ENCODE measurements around the gene SNX24.
"Not testable (repeated sequence)": the region's sequence is repeated elsewhere in the genome, so short reads cannot be mapped to it uniquely, and the experiment has no call there.

The SNX24 gene

DNA sequence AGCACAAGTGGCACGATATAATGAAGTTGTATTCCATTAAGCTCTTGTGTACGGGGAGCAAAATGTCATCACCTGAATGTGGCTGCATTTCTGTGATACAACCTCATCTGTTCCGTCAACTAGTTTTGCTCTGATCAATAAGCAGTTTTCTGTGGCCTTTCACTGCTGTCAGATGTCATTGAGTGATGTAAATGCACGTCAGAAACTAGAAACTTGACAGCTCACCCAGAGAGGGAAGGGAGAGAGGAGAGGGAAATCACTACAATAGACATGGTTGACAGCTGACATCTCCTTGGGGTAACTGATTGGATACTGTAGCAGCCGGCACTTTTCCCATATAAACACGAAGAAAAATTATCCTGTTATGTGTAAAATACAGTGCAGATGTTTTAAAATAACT, 62.7 kb downstream of the SNX24 start:
- no peak overlapping the region for H3K4me3 ChIP-seq (replicated peaks; ENCODE audit: insufficient read depth, low read length)

DNA sequence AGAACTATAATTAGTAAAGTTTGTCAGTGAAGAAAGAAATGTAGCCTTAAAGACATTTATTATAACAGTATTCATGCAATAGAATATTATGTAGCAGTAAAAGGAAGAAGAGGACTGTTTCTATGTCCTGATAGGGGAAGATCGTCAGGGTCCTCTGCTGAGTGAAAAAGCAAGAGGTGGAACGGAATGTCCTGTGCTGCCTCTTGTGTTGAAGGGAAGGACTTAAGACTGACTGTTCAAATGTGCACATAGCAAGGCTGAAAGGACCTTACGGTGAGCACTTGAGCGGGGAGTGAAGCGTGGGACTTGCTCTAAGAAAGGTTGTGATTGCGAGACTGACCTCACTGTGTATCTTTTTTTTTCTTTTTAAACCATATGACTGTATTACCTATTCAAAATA, 63.2 kb downstream of the SNX24 start:
- no peak overlapping the region for H3K4me3 ChIP-seq (replicated peaks; ENCODE audit: insufficient read depth, low read length)
- no peak for DNase-seq (ENCODE audit: low read depth in 1 of 2, low spot score in 1 of 2)
- H3K27ac ChIP-seq (replicated peaks): no peak overlapping the region
- TF ChIP-seq POLR2AphosphoS5 (IDR thresholded peaks at IDR 0.05; ENCODE audit: low read depth): no peak
- TF ChIP-seq, protein P1, sequence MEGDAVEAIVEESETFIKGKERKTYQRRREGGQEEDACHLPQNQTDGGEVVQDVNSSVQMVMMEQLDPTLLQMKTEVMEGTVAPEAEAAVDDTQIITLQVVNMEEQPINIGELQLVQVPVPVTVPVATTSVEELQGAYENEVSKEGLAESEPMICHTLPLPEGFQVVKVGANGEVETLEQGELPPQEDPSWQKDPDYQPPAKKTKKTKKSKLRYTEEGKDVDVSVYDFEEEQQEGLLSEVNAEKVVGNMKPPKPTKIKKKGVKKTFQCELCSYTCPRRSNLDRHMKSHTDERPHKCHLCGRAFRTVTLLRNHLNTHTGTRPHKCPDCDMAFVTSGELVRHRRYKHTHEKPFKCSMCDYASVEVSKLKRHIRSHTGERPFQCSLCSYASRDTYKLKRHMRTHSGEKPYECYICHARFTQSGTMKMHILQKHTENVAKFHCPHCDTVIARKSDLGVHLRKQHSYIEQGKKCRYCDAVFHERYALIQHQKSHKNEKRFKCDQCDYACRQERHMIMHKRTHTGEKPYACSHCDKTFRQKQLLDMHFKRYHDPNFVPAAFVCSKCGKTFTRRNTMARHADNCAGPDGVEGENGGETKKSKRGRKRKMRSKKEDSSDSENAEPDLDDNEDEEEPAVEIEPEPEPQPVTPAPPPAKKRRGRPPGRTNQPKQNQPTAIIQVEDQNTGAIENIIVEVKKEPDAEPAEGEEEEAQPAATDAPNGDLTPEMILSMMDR (IDR thresholded peaks at IDR 0.05; ENCODE audit: insufficient read depth, low read length): no peak
- no peak for TF ChIP-seq GABPA (IDR thresholded peaks at IDR 0.05; ENCODE audit: low read depth)
- TF ChIP-seq, protein P2, sequence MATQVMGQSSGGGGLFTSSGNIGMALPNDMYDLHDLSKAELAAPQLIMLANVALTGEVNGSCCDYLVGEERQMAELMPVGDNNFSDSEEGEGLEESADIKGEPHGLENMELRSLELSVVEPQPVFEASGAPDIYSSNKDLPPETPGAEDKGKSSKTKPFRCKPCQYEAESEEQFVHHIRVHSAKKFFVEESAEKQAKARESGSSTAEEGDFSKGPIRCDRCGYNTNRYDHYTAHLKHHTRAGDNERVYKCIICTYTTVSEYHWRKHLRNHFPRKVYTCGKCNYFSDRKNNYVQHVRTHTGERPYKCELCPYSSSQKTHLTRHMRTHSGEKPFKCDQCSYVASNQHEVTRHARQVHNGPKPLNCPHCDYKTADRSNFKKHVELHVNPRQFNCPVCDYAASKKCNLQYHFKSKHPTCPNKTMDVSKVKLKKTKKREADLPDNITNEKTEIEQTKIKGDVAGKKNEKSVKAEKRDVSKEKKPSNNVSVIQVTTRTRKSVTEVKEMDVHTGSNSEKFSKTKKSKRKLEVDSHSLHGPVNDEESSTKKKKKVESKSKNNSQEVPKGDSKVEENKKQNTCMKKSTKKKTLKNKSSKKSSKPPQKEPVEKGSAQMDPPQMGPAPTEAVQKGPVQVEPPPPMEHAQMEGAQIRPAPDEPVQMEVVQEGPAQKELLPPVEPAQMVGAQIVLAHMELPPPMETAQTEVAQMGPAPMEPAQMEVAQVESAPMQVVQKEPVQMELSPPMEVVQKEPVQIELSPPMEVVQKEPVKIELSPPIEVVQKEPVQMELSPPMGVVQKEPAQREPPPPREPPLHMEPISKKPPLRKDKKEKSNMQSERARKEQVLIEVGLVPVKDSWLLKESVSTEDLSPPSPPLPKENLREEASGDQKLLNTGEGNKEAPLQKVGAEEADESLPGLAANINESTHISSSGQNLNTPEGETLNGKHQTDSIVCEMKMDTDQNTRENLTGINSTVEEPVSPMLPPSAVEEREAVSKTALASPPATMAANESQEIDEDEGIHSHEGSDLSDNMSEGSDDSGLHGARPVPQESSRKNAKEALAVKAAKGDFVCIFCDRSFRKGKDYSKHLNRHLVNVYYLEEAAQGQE (IDR thresholded peaks at IDR 0.05; ENCODE audit: insufficient replicate concordance, low read depth): no peak
- no peak for TF ChIP-seq SPI1 (IDR thresholded peaks at IDR 0.05; ENCODE audit: borderline replicate concordance, low read depth)
- no peaks in the 10 kb centered on the region for H3K27me3 ChIP-seq (ENCODE audit: insufficient read depth, poor library complexity, severe bottlenecking)

More for the DNA sequence above, 62.7 kb downstream of the SNX24 start:
- Histone ChIP-seq H3K27me3 (ENCODE audit: insufficient read depth, poor library complexity, severe bottlenecking) (no peaks in the 10 kb centered on the region), H3K27ac (replicated peaks) (no peak overlapping the region)
- no peak for DNase-seq (ENCODE audit: low read depth in 1 of 2, low spot score in 1 of 2)
- TF ChIP-seq SPI1 (IDR thresholded peaks at IDR 0.05; ENCODE audit: borderline replicate concordance, low read depth) (no peak), POLR2AphosphoS5 (IDR thresholded peaks at IDR 0.05; ENCODE audit: low read depth) (no peak), GABPA (IDR thresholded peaks at IDR 0.05; ENCODE audit: low read depth) (no peak)
- TF ChIP-seq, protein P2 (IDR thresholded peaks at IDR 0.05; ENCODE audit: insufficient replicate concordance, low read depth): no peak
- TF ChIP-seq, protein P1 (IDR thresholded peaks at IDR 0.05; ENCODE audit: insufficient read depth, low read length): no peak

DNA sequence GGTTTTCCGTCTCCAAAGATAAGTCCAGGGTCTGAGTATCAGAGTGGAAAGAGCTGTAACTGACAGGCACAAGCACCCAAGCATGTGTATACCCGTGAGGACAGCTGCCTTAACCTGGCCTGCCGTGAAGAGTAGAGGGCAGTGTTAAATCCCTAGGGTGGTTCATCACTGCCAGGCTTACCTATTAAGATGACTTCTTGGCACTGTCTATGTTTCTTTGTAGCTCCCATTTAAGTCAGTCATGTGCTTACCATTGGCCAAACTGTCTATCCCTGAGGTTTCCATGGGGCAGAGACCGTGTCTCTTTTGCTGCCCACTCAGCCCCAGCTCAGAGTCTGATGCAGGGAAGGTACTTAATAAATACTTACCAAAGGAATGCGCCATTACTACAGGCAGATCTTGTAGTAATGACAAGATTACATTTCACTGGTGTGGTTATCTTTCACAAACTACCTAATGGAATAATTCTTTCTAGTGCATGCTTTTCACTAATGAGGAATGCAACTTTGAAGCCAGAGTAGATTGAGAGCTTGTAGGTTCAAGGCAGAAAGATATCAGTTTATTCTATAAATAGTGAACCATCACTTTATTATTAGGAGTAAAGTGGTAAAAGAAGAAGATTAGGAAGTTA, 64.2 kb downstream of the SNX24 start:
- no peak overlapping the region for H3K27ac ChIP-seq (replicated peaks)
- no peaks in the 10 kb centered on the region for H3K27me3 ChIP-seq (ENCODE audit: insufficient read depth, poor library complexity, severe bottlenecking)
- no peak overlapping the region for H3K4me3 ChIP-seq (replicated peaks; ENCODE audit: insufficient read depth, low read length)
- TF ChIP-seq POLR2AphosphoS5 (IDR thresholded peaks at IDR 0.05; ENCODE audit: low read depth) (no peak), SPI1 (IDR thresholded peaks at IDR 0.05; ENCODE audit: borderline replicate concordance, low read depth) (no peak), GABPA (IDR thresholded peaks at IDR 0.05; ENCODE audit: low read depth) (no peak)
- TF ChIP-seq, protein P2 (IDR thresholded peaks at IDR 0.05; ENCODE audit: insufficient replicate concordance, low read depth): no peak
- TF ChIP-seq, protein P1 (IDR thresholded peaks at IDR 0.05; ENCODE audit: insufficient read depth, low read length): no peak
- DNase-seq (ENCODE audit: low read depth in 1 of 2, low spot score in 1 of 2): no peak

DNA sequence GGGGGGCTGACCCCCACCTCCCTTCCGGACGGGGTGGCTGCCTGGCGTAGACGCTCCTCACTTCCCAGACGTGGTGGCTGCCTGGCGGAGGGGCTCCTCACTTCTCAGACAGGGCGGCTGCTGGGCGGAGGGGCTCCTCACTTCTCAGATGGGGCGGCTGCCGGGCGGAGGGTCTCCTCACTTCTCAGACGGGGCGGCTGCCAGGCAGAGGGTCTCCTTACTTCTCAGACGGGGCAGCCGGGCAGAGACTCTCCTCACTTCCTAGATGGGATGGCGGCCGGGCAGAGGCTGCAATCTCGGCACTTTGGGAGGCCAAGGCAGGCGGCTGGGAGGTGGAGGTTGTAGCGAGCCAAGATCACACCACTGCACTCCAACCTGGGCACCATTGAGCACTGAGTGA, 68.0 kb downstream of the SNX24 start:
- not testable (repeated sequence) for DNase-seq (ENCODE audit: low read depth in 1 of 2, low spot score in 1 of 2); H3K27ac ChIP-seq (replicated peaks); H3K27me3 ChIP-seq (ENCODE audit: insufficient read depth, poor library complexity, severe bottlenecking)

More for the DNA sequence above, 68.0 kb downstream of the SNX24 start:
- not testable (repeated sequence) for H3K4me3 ChIP-seq (replicated peaks; ENCODE audit: insufficient read depth, low read length)

Measured in HL-60 (cell line).